Trophoblast cell (in vitro differentiated cells and primary cell): ENCODE results near the gene CACNA2D1.

Experiments
- DNase-seq, 2 donors: peaks; one replicate each; pipeline ENCODE4 v3.0.0-alpha.2; 2016
- H2AFZ ChIP-seq: 2 replicates; pipeline ENCODE4 v1.6.1; 2013; ENCODE audit warnings: low read length, moderate library complexity, mild to moderate bottlenecking; ENCODE audit not compliant: insufficient read depth, poor library complexity
- H2AK5ac ChIP-seq: 2 replicates; pipeline ENCODE4 v1.6.1; 2013; ENCODE audit warnings: mild to moderate bottlenecking, low read length
- H2BK120ac ChIP-seq: 2 replicates; pipeline ENCODE4 v1.6.1; 2013; ENCODE audit warnings: low read length, mild to moderate bottlenecking, moderate library complexity; ENCODE audit not compliant: insufficient read depth, poor library complexity
- H2BK12ac ChIP-seq: 2 replicates; pipeline ENCODE4 v1.6.1; 2013; ENCODE audit warnings: mild to moderate bottlenecking, low read length, moderate library complexity
- H2BK5ac ChIP-seq: 2 replicates; pipeline ENCODE4 v1.6.1; 2013; ENCODE audit warnings: low read length, low read depth, moderate library complexity, mild to moderate bottlenecking; ENCODE audit not compliant: poor library complexity
- H3K14ac ChIP-seq: 2 replicates; pipeline ENCODE4 v1.6.1; 2013; ENCODE audit warnings: mild to moderate bottlenecking, low read length
- H3K18ac ChIP-seq: 2 replicates; pipeline ENCODE4 v1.6.1; 2013; ENCODE audit warnings: mild to moderate bottlenecking, low read length
- H3K23ac ChIP-seq: 2 replicates; pipeline ENCODE4 v1.6.1; 2013; ENCODE audit warnings: low read length
- H3K27ac ChIP-seq: 2 replicates; pipeline ENCODE4 v1.5.1; 2013; ENCODE audit warnings: low read depth, mild to moderate bottlenecking, inconsistent platforms, low read length, moderate library complexity
- H3K27me3 ChIP-seq: 2 replicates; pipeline ENCODE4 v1.6.1; 2013; ENCODE audit warnings: inconsistent platforms, mild to moderate bottlenecking, low read length, moderate library complexity; ENCODE audit not compliant: insufficient read depth
- H3K36me3 ChIP-seq, 2 experiments: 1 replicate in 1 of 2; 2 replicates in 1 of 2; pipeline ENCODE4 v1.6.1; 2013; ENCODE audit warnings: low read length in 2 of 2, mild to moderate bottlenecking in 2 of 2, moderate library complexity in 1 of 2; ENCODE audit not compliant: insufficient read depth in 2 of 2, control insufficient read depth in 1 of 2
- H3K4ac ChIP-seq: 2 replicates; pipeline ENCODE4 v1.6.1; 2013; ENCODE audit warnings: low read depth, mild to moderate bottlenecking, low read length, moderate library complexity
- H3K4me1 ChIP-seq, 2 experiments: 1 replicate in 1 of 2; 2 replicates in 1 of 2; pipeline ENCODE4 v1.6.1; 2013; ENCODE audit warnings: low read length in 2 of 2, mild to moderate bottlenecking in 2 of 2, moderate library complexity in 1 of 2; ENCODE audit not compliant: insufficient read depth in 2 of 2, control insufficient read depth in 1 of 2
- H3K4me2 ChIP-seq: 2 replicates; pipeline ENCODE4 v1.6.1; 2013; ENCODE audit warnings: inconsistent platforms, mild to moderate bottlenecking, low read length, moderate library complexity
- H3K4me3 ChIP-seq: 2 replicates; pipeline ENCODE4 v1.5.1; 2013; ENCODE audit warnings: mild to moderate bottlenecking, low read depth, low read length, inconsistent platforms
- H3K79me1 ChIP-seq: one replicate; pipeline ENCODE4 v1.6.1; 2013; ENCODE audit warnings: low read length
- H3K79me2 ChIP-seq: 2 replicates; pipeline ENCODE4 v1.6.1; 2013; ENCODE audit warnings: low read length, mild to moderate bottlenecking; ENCODE audit not compliant: control insufficient read depth, insufficient read depth, poor library complexity
- H3K9ac ChIP-seq: 2 replicates; pipeline ENCODE4 v1.6.1; 2013; ENCODE audit warnings: mild to moderate bottlenecking, low read length
- H3K9me3 ChIP-seq: 2 replicates; pipeline ENCODE4 v1.6.1; 2013; ENCODE audit warnings: low read depth, mild to moderate bottlenecking, control low read depth, inconsistent platforms, low read length; ENCODE audit not compliant: insufficient read depth
- H4K12ac ChIP-seq: 2 replicates; pipeline ENCODE4 v1.6.1; 2013; ENCODE audit warnings: low read depth, mild to moderate bottlenecking, low read length, moderate library complexity
- H4K8ac ChIP-seq: 2 replicates; pipeline ENCODE4 v1.6.1; 2013; ENCODE audit warnings: low read depth, mild to moderate bottlenecking, low read length, moderate library complexity
- H4K91ac ChIP-seq: one replicate; pipeline ENCODE4 v1.6.1; 2013; ENCODE audit warnings: low read depth, mild to moderate bottlenecking, low read length, moderate library complexity
- WGBS: extraction: QIAGEN DNeasy Blood & Tissue Kit; methylation state at CpG from one replicate; pipeline ENCODE4 v1.1.7; 2013; ENCODE audit warnings: missing lambda C conversion rate; ENCODE audit not compliant: insufficient read length, insufficient coverage; ENCODE audit errors: extremely low coverage; 5-methylcytosine and 5-hydroxymethylcytosine counted together

The CACNA2D1 gene

DNA sequence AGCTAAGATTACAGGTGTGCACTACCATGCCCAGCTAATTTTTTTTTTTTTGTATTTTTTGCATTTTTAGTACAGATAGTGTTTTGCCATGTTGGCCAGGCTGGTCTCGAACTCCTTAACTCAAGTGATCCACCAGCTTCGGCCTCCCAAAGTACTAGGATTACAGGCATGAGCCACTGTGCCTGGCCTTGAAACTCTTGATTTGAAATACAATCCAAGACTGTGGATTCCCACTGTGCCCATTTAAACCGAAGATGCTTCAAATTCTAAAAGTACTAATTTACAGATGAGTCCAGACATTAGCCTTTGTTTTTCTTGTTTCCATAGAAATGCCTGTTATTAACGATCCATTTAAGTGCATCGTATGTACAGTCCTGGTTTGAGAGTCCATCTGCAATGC, 130.9 kb downstream of the CACNA2D1 start:
- H3K14ac ChIP-seq, result no peak overlapping the region
- no CpG with 5 or more reads among the region's 5 CpGs for WGBS
- no peak overlapping the region for H2BK5ac ChIP-seq
- no peak overlapping the region for H3K27ac ChIP-seq
- no peak overlapping the region for H2BK12ac ChIP-seq
- H2AFZ ChIP-seq, result no peak overlapping the region
- no peak overlapping the region for H3K23ac ChIP-seq
- no peak overlapping the region for H3K9ac ChIP-seq
- no peak overlapping the region for H3K4me3 ChIP-seq
- no peaks in the 10 kb centered on the region for H3K36me3 ChIP-seq
- H3K79me2 ChIP-seq, result no peaks in the 10 kb centered on the region
- no peak overlapping the region for H2AK5ac ChIP-seq
- no peak overlapping the region for H3K18ac ChIP-seq
- H3K27me3 ChIP-seq, result no peaks in the 10 kb centered on the region
- H3K4ac ChIP-seq, result no peak overlapping the region
- H4K91ac ChIP-seq, result no peak overlapping the region
- H4K8ac ChIP-seq, result no peak overlapping the region
- H2BK120ac ChIP-seq, result no peak overlapping the region
- H4K12ac ChIP-seq, result no peak overlapping the region
- no peaks in the 10 kb centered on the region for H3K9me3 ChIP-seq
- no peaks in the 10 kb centered on the region for H3K79me1 ChIP-seq
- no peak overlapping the region for H3K4me2 ChIP-seq
- no peak for DNase-seq
- no peaks in the 10 kb centered on the region for H3K4me1 ChIP-seq

DNA sequence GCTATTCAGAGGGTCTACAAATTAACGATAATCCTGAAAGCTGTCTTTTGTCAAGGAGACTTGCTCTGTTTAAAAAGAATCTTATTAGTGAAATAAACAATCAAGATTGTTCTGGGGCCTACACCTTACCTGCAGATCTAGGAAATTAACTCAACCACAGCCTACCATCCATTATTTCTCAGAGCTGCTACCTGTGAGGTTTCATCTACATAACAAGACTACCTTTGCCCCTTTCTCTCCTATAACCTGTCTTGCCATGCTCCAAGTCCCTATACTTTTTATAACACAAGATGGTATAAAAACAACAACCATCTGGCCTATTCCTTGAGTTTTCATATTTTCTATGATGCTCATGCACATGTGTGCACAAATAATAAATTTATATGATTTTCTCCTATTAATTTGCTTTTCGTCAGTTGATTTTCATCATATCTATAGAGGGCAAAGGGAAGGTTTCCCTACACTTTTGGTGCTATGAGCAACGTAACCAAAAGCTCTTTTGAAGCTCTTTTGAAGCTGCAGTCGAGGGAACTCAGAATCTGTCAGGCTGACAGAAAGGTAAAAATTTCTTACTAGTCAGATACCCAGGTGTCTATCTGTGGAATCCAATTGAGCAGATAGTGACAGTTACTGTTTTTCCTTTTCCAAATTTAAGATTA, 138.1 kb downstream of the CACNA2D1 start:
- Histone ChIP-seq H3K9ac (no peak overlapping the region), H3K4me1 (no peaks in the 10 kb centered on the region), H3K4me2 (no peak overlapping the region), H3K9me3 (no peaks in the 10 kb centered on the region), H3K23ac (no peak overlapping the region), H3K27me3 (no peaks in the 10 kb centered on the region), H2BK120ac (no peak overlapping the region), H3K36me3 (no peaks in the 10 kb centered on the region), H4K8ac (no peak overlapping the region), H3K14ac (no peak overlapping the region), H3K79me2 (no peaks in the 10 kb centered on the region), H4K12ac (no peak overlapping the region), H3K4ac (no peak overlapping the region), H2AFZ (no peak overlapping the region), H2BK12ac (no peak overlapping the region), H3K4me3 (no peak overlapping the region), H2BK5ac (no peak overlapping the region), H3K27ac (no peak overlapping the region), H2AK5ac (no peak overlapping the region), H3K18ac (no peak overlapping the region), H4K91ac (no peak overlapping the region), H3K79me1 (no peaks in the 10 kb centered on the region)
- WGBS, result no CpG with 5 or more reads among the region's 4 CpGs
- no peak for DNase-seq

DNA sequence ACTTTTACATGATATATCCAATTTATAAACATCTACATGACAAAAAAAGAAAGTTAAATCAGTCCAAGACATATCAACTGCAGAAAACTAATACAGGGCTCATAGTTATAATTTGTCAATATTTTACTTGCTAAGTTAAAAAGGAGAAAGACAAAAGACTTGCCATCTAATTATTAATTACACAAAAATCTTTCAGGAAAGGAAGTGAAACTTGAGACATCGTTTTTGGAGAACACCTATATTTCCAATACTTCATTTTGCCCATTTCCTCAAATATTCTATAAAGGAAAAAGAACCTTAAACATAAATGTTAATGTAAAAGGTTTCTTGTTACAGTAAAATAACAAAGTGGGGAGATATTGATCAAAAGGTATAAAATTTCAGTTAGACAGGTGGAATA, 148.7 kb downstream of the CACNA2D1 start:
- H4K8ac ChIP-seq, result no peak overlapping the region
- no CpG with 5 or more reads among the region's 1 CpG for WGBS
- H3K4me2 ChIP-seq, result no peak overlapping the region
- no peak overlapping the region for H2AFZ ChIP-seq
- H3K9me3 ChIP-seq, result no peaks in the 10 kb centered on the region
- no peak overlapping the region for H3K23ac ChIP-seq
- no peak overlapping the region for H3K9ac ChIP-seq
- no peak overlapping the region for H3K4ac ChIP-seq
- H4K12ac ChIP-seq, result no peak overlapping the region
- H2AK5ac ChIP-seq, result no peak overlapping the region
- H3K79me2 ChIP-seq, result no peaks in the 10 kb centered on the region
- H3K4me3 ChIP-seq, result no peak overlapping the region
- H3K27me3 ChIP-seq, result no peaks in the 10 kb centered on the region
- no peak overlapping the region for H2BK5ac ChIP-seq
- H2BK120ac ChIP-seq, result no peak overlapping the region
- H4K91ac ChIP-seq, result no peak overlapping the region
- no peak overlapping the region for H3K18ac ChIP-seq
- H3K36me3 ChIP-seq, result no peaks in the 10 kb centered on the region
- no peaks in the 10 kb centered on the region for H3K79me1 ChIP-seq
- H2BK12ac ChIP-seq, result no peak overlapping the region
- no peak overlapping the region for H3K27ac ChIP-seq
- H3K4me1 ChIP-seq, result no peaks in the 10 kb centered on the region
- DNase-seq, result no peak
- no peak overlapping the region for H3K14ac ChIP-seq

DNA sequence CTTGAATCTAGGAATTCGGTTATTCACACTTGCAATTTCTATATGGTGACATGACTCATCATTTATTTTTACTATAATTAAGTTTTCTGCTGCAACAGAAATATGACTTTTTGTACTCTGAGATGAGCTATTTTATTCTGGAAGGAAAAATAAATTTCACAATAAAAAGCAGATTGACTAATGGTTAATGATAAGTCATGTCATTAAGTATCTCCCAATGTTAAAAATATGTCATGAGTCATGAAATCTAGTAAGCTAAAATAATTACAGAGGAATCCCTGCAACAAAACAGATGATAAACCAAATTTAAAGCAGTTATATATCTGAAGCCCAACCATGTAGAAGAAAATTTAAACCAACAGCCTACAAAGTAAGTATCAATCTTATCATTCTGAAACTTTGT, 149.2 kb downstream of the CACNA2D1 start:
- Histone ChIP-seq H3K9me3 (no peaks in the 10 kb centered on the region), H2AFZ (no peak overlapping the region), H3K27me3 (no peaks in the 10 kb centered on the region), H2BK120ac (no peak overlapping the region), H3K79me2 (no peaks in the 10 kb centered on the region), H3K36me3 (no peaks in the 10 kb centered on the region), H2AK5ac (no peak overlapping the region), H3K14ac (no peak overlapping the region), H3K18ac (no peak overlapping the region), H4K8ac (no peak overlapping the region), H3K27ac (no peak overlapping the region), H4K12ac (no peak overlapping the region), H3K9ac (no peak overlapping the region), H3K4me2 (no peak overlapping the region), H3K23ac (no peak overlapping the region), H2BK12ac (no peak overlapping the region), H4K91ac (no peak overlapping the region), H3K4me1 (no peaks in the 10 kb centered on the region), H2BK5ac (no peak overlapping the region), H3K4ac (no peak overlapping the region), H3K4me3 (no peak overlapping the region), H3K79me1 (no peaks in the 10 kb centered on the region)
- no CpG with 5 or more reads among the region's 1 CpG for WGBS
- DNase-seq, result no peak
